Heart right ventricle (tissue), 16 donors: ENCODE data around the gene TCERG1. TPM values are rescaled to one million over a fixed set of nuclear protein-coding genes. Genes with fewer than 3 reads are reported as not detected.
A peak's percentile ranks its signal among the peaks of the same experiment; 100 is the strongest.

Source experiments
- ATAC-seq, 8 donors: fragments of 200-7000 bp; cut with Tn5 transposase; one replicate each; pipeline ENCODE4 v1.9.1; 2020; ENCODE audit warnings: mild to moderate bottlenecking in 8 of 8, moderate library complexity in 8 of 8, moderate number of reproducible peaks in 1 of 8
- DNase-seq, 2 donors: peaks; one replicate each; pipeline ENCODE4 v3.0.0-alpha.2; 2020
- H3K27ac ChIP-seq, 10 donors: fragments of 200-600 bp; sonication (generic) in 2 of 10; one replicate each; pipeline versions ENCODE4 v1.5.0 to v1.8.0; 2020 to 2022; ENCODE audit warnings: mild to moderate bottlenecking in 3 of 10
- H3K27me3 ChIP-seq, 7 donors: fragments of 200-600 bp; one replicate each; pipeline ENCODE4 v1.8.0; 2021 to 2022; ENCODE audit warnings: mild to moderate bottlenecking in 2 of 7
- H3K36me3 ChIP-seq, 9 donors: fragments of 200-600 bp; sonication (generic) in 1 of 9; one replicate each; pipeline versions ENCODE4 v1.5.0 to v1.8.0; 2020 to 2022; ENCODE audit warnings: mild to moderate bottlenecking in 2 of 9
- H3K4me1 ChIP-seq, 9 donors: fragments of 200-600 bp; sonication (generic) in 1 of 9; one replicate each; pipeline versions ENCODE4 v1.5.0 to v1.8.0; 2020 to 2022; ENCODE audit warnings: mild to moderate bottlenecking in 4 of 9
- H3K4me3 ChIP-seq, 10 donors: fragments of 200-600 bp; sonication (generic) in 2 of 10; one replicate each; pipeline versions ENCODE4 v1.5.0 to v1.8.0; 2020 to 2022; ENCODE audit warnings: mild to moderate bottlenecking in 7 of 10, moderate library complexity in 2 of 10
- H3K9me3 ChIP-seq, 11 donors: fragments of 200-600 bp in 10 of 11; sonication (generic) in 2 of 11; one replicate each; pipeline versions ENCODE4 v1.5.0 to v1.8.0; 2013 to 2022; ENCODE audit warnings: mild to moderate bottlenecking in 2 of 11, control low read depth in 1 of 11, moderate library complexity in 1 of 11
- CTCF ChIP-seq, 9 donors: fragments of 200-600 bp; sonication (generic) in 2 of 9; IDR thresholded peaks; one replicate each; pipeline versions ENCODE4 v1.5.0 to v1.8.0; 2021 to 2022; ENCODE audit warnings: antibody characterized with exemption in 9 of 9, mild to moderate bottlenecking in 5 of 9, moderate library complexity in 1 of 9
- WGBS, 2 donors: extraction: QIAGEN DNeasy Blood & Tissue Kit; methylation state at CpG; one replicate each; pipeline ENCODE4 v1.1.7; 2013; ENCODE audit warnings: inconsistent platforms in 1 of 2; 5-methylcytosine and 5-hydroxymethylcytosine counted together
- intact Hi-C, 10 donors: fragments of 100-400 bp; cut with DNase I; formaldehyde crosslinking; loops; one replicate each; pipeline versions ENCODE4 v1.11.1 to v1.14.2; 2022
- polyA plus RNA-seq, 2 donors: library from polyadenylated mRNA; stranded (reverse); fragments of 200-250 nt; gene quantifications; one replicate each; pipeline ENCODE4 v1.2.3, GENCODE V29; 2013
- total RNA-seq, 10 donors: library from RNA; stranded (reverse); fragmentation: NEBNext Ultra II Directional in 3 of 10; extraction: Animal tissue kit (Norgen Biotek cat#: 25700) in 3 of 10; gene quantifications; one replicate each; pipeline versions ENCODE4 v1.2.1 to v1.2.4, GENCODE V29; 2021 to 2023
- donor health status: Arrhythmogenic right ventricular cardiomyopathy.
- donor health status: ischemic (EF 13 %, LVEDD 7.1; RV severe dilation, severe dysfunction).
- donor health status: healthy with polysubstance abuse.
- donor health status: DM: no; HTN: yes; CAD: no.
- donor health status: DM: no; HTN: no; CAD: no.
- donor health status: ischemic (EF 25% LVEDD 6.9; RV normal size, moderate dysfunction).
- donor health status: ischemic (EF 25% LVEDD 5.7; RV mildly dilated, moderate dysfunction).
- donor health status: healthy.
- donor health status: DM: yes; HTN: yes; CAD: no.
- donor health status: Ischemic cardiomyopathy.
- donor health status: ischemic (EF 35%, LVEDD 5.7; RV mildly dilated, moderate dysfunction).
- donor health status: nonischemic (EF 11% LVEDD 7.7; RV severe dilation, severe dysfunction).
- donor health status: DM: yes; HTN: yes; CAD: no.
- donor health status: PGD.
- donor health status: ischemic (EF 29% LVEDD 5.4; RV normal size, mild dysfunction).
- donor health status: nonischemic (EF 23%, LVEDD 6.1; RV moderate dilation, normal function).

The TCERG1 gene
- total and polyA plus RNA-seq, 12 donors = 11.2 to 59.2 (median 21.1) TPM

GRCh38 chr5:146475190-146475780 lies 28.2 kb downstream of the TCERG1 start:
- Histone ChIP-seq H3K27ac (no peak overlapping the region), H3K27me3 (no peaks in the 10 kb centered on the region), H3K4me1 (peaks cover 0 to 6% (median 0%) of the 10 kb centered on the region in 9 donors), H3K9me3 (no peaks in the 10 kb centered on the region), H3K36me3 (peaks cover 0 to 95% (median 42%) of the 10 kb centered on the region in 9 donors), H3K4me3 (no peak overlapping the region)
- intact Hi-C loops = no loop called here
- no peak for TF ChIP-seq CTCF (IDR thresholded peaks at IDR 0.05)
- no peak for DNase-seq
- WGBS, 2 donors = 74 to 78% methylated on average over 4 of the region's 4 CpGs
- ATAC-seq = no peak

- H3K36me3 ChIP-seq = peaks cover 0 to 95% (median 40%) of the 10 kb centered on the region in 9 donors
- intact Hi-C loops = no loop called here
- H3K27me3 ChIP-seq = no peaks in the 10 kb centered on the region
- H3K27ac ChIP-seq = no peak overlapping the region
- no peak overlapping the region for H3K4me3 ChIP-seq
- peaks cover 0 to 6% (median 0%) of the 10 kb centered on the region in 9 donors for H3K4me1 ChIP-seq
- WGBS, 2 donors = 84 to 93% methylated on average over 1 of the region's 1 CpG
- TF ChIP-seq CTCF (IDR thresholded peaks at IDR 0.05) = no peak
- no peaks in the 10 kb centered on the region for H3K9me3 ChIP-seq
- DNase-seq (no peak), ATAC-seq (no peak)
Observed at GRCh38 chr5:146475906-146476305, 28.8 kb downstream of the TCERG1 start.

GRCh38 chr5:146482775-146483174 lies 35.6 kb downstream of the TCERG1 start:
- intact Hi-C loops = no loop called here
- H3K27me3 ChIP-seq = no peaks in the 10 kb centered on the region

GRCh38 chr5:146484714-146485391 lies 37.7 kb downstream of the TCERG1 start:
- ATAC-seq (peak in 4 of 8 donors; percentile 52 to 77 (median 64)), DNase-seq (no peak)
- H3K9me3 ChIP-seq = no peaks in the 10 kb centered on the region
- intact Hi-C loops = no loop called here
- H3K4me3 ChIP-seq = no peak overlapping the region
- peaks cover 0 to 5% (median 0%) of the 10 kb centered on the region in 9 donors for H3K4me1 ChIP-seq
- no peak for TF ChIP-seq CTCF (IDR thresholded peaks at IDR 0.05)
- peaks cover 0 to 100% (median 29%) of the 10 kb centered on the region in 9 donors for H3K36me3 ChIP-seq
- peak overlapping the region in 5 of 10 donors; percentile 18 to 55 (median 23) for H3K27ac ChIP-seq
- H3K27me3 ChIP-seq = no peaks in the 10 kb centered on the region

More at GRCh38 chr5:146482775-146483174, 35.6 kb downstream of the TCERG1 start:
- TF ChIP-seq CTCF (IDR thresholded peaks at IDR 0.05) = no peak
- H3K9me3 ChIP-seq = no peaks in the 10 kb centered on the region
- peaks cover 0 to 100% (median 29%) of the 10 kb centered on the region in 9 donors for H3K36me3 ChIP-seq
- H3K4me3 ChIP-seq = no peak overlapping the region
- WGBS, 2 donors = 94 to 97% methylated on average over 2 of the region's 2 CpGs
- H3K27ac ChIP-seq = no peak overlapping the region
- DNase-seq (no peak), ATAC-seq (no peak)
- peaks cover 0 to 5% (median 0%) of the 10 kb centered on the region in 9 donors for H3K4me1 ChIP-seq
